Renal pelvis (tissue), 4 donors: ENCODE measurements around the gene SFXN2. TPM values are rescaled to one million over a fixed set of nuclear protein-coding genes. Genes with fewer than 3 reads are reported as not detected.
"Not testable (repeated sequence)": the region's sequence is repeated elsewhere in the genome, so short reads cannot be mapped to it uniquely, and the experiment has no call there.

Experiments used
- DNase-seq: peaks from one replicate; pipeline ENCODE4 v3.0.0-alpha.2; 2013
- polyA plus RNA-seq, 3 donors: library from polyadenylated mRNA; unstranded; fragments of 120-200 nt; gene quantifications; one replicate each; pipeline ENCODE4 v1.2.1, GENCODE V29; 2013; ENCODE audit not compliant: insufficient read length in 3 of 3

Gene SFXN2
- polyA plus RNA-seq, 3 donors, result 53.6 to 80.0 (median 70.4) TPM

GRCh38 chr10:102744374-102745051 is 30.1 kb downstream of the SFXN2 start:
- no peak for DNase-seq

DNA sequence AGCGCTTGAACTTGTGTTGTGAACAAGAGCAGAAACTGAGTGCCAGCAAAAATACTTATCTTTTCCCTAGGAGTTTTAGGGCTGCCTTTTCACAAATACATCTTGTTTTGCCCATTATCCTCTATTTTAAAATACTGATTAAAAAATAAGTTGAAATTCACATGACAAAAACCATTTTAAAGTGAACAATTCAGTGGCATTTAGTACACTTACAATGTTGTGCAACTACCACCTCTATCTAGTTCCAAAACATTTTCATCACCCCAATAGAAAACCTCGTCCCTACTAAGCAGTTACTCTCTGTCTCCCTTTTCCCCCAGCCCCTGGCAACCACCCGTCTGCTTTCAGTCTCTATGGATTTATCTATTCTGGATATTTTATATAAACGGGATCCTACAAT is 30.7 kb downstream of the SFXN2 start:
- DNase-seq, result no peak

DNA sequence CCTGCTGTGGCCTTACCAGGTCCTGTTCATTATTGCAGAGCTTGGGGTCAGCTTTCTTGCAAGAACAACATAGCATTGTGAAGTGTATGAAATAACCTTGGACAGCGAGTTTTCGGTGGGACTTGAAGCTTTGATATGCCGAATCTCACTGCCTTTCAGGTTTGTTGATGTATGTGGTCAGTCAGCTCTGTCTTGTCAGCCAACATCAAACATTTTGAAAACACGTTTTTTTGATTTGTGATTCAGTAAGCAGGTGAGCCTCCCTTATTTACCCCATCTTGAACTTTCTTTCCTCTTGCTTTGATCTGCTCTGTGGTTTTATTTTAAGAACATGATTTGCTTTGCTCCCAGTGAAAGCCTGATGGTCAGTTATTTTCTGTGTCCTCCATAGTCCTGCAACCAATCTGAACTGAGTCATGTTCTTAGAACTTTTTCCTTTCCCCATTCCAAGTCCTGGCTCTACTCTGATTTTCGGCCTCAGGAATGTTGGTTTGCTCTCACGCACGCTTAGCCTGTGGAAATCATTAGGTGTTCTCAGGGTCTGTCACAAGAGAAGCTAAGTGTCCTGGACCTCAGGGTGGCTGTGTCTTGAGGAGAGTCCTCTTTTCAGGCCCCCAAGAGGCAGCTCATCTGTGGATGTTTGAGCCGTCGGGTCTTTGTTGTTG is 38.0 kb downstream of the SFXN2 start:
- DNase-seq, result no peak

DNA sequence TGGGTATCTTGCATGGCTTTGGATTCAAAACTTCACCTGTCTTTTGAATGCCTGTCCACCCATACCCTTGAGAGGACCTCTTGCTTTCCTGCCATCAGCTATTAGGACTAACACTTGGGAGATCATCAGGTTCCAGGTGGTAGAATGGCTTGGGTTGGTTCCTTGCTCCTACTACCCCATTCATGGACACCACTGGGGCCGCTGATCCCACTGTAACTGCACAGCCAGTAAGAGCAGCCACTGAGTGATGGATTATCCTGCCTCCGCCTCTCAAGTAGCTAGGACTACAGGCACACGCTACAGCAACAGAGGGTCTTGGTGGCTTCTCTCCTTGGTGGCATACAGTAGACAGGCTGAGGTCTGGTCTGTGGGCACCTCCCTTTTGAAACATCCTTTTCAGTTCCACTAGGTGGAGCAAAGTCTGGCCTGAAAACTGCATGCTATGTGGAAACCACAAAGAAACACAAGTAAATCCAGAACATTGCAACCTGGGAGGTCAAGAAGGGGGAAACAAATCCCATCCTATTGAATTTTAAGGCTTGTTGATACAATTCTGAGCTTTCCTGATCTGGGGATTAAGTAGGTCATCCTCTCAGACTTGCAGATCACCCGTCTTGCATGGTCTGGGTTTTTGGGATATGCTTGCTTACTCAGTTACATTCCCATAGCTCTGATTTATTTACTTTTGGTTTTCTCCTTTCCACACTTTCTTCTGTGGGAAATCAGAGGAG is 38.7 kb downstream of the SFXN2 start:
- peak; percentile 47 for DNase-seq

GRCh38 chr10:102753718-102754117 is 39.3 kb downstream of the SFXN2 start:
- no peak for DNase-seq

DNA sequence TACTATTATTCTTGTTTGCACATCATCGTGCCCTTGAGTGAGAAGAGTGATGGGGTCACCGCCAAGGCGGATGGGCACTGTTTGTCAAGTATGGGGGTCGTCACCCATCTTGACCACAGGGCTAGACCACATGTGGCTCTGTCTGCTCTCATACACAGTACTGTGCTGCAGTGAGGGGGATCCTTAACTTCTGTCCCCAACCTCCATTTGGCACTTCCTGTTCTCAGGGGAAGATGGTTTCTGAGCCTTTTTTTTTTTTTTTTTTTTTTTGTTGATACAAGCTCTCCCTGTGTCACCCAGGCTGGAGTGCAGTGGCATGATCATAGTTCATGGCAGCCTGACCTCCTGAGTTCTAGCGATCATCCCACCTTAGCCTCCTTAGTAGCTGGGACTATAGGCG is 42.9 kb downstream of the SFXN2 start:
- no peak for DNase-seq

DNA sequence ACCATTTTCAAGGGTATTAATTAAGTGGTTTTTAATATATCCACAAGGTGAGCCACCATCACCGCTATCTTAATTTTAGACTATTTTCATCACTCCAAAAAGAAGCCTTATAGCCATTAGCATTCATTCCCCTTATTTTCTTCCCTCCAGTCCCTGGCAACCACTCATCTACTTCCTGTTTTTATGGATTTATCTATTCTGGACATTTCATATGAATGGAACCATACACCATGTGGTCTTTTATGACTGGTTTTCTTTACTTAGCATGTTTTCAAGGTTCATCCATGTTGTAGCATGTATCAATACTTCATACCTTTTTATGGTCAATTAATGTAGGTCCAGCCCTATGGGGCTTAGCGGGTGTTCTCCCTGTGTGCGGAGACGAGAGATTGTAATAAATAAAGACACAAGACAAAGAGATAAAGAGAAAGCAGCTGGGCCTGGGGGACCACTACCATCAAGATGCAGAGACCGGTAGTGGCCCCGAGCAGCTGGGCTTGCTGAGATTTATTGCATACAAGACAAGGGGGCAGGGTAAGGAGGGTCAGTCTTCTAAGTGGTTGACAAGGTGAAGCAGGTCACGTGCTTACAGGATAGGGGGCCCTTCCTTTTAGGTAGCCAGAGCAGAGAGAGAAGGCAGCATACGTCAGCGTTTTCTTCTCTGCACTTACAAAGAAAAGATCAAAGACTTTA is 44.0 kb downstream of the SFXN2 start:
- DNase-seq, result peak; percentile 67

- DNase-seq, result not testable (repeated sequence)
These were observed 44.5 kb downstream of the SFXN2 start for GRCh38 chr10:102758933-102759262.

DNA sequence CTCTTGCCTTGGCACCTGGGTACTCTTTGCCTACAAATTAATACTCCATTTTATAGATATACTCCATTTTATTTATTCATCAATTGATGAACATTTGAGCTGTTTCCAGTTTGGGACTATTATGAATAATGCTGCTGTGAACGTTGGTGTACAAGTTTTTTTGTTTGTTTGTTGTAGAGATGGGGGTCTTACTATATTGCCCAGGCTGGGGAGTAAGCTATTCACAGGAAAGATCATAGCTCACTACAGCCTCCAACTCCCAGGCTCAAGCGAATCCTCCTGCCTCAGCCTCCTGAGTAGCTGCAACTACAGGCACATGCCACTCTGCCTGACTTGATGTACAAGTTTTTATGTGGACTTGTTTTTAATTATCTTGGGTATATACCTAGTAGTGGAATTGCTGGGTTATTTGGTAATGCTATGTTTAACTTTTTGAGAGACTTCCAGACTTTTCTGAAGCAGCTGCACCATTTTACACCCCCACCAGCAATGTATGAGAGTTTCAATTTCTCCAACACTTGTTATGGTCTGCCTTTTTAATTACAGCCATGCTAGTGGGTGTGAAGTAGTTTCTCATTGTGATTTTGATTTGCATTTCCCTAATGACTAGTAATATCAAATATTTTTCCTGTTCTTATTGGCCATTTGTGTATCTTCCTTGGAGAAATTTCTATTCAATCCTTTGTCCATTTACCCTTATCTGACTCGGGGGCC is 45.2 kb downstream of the SFXN2 start:
- no peak for DNase-seq

DNA sequence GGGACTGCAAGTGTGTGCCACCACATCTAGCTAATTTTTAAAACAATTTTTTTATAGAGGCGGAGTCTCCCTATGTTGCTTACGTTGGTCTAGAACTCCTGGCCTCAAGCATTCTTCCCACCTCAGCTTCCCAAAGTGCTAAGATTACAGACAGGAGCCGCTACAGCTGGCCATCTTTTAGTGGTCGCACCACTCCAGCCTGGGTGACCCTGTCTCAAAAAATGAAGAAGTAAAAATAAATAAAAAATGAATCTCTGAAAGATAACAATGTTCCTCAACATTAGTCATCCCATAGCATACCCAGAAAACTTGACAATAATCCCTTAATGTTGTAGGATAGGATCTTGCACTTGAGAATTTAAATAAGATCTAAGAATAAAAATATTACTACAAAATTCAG is 47.5 kb downstream of the SFXN2 start:
- no peak for DNase-seq

DNA sequence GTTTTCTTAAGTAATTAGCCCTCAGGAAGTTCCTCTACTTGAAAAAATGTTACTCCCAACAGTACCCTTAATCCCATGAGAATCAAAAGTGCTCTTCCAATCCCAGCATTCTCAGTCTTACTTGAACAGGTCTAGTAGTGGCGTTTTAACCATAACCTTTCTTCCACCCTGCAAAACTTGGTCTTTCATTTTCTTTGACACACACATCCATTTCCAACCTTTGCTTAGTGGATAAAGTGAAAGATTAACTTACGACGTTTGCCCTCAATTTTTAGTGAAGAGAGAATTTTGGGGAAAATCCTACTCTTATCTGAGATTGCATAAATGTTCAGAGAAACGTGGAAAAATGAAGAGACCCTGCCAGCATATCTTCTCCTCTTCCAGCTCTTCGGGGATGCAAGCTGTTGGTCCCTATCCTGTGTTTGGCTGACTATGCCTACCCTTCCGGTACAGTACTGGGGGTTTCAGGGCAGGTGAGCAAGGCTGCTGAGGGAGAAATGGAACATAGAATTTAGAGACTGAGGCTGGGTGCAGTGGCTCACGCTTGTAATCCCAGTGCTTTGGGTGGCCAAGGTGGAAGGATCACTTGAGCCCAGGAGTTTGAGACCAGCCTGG is 48.1 kb downstream of the SFXN2 start:
- DNase-seq, result no peak

DNA sequence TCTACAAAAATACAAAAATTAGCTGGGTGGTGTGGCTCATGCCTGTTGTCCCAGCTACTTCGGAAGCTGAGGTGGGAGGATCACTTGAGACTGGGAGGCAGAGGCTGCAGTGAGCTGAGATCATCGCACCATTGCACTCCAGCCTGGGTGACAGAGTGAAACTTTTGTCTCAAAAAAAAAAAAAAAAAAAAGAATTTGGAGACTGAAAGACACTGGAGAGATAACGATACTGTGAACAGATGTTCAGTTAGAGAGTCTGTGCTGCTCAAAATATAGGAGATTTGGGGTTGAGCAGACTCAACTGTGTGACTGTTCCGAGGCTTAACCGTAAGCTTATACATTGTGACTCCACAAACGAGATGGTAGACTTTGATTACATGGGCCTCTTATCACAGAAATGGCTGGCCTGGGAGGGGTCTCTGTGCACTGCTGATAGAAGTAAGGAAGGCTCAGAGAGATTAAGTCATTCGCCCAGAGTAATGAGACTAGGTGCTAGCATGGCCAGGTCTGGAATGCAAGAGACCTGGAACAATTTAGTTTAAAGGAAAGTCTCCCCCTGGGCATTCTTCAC is 48.7 kb downstream of the SFXN2 start:
- no peak for DNase-seq

DNA sequence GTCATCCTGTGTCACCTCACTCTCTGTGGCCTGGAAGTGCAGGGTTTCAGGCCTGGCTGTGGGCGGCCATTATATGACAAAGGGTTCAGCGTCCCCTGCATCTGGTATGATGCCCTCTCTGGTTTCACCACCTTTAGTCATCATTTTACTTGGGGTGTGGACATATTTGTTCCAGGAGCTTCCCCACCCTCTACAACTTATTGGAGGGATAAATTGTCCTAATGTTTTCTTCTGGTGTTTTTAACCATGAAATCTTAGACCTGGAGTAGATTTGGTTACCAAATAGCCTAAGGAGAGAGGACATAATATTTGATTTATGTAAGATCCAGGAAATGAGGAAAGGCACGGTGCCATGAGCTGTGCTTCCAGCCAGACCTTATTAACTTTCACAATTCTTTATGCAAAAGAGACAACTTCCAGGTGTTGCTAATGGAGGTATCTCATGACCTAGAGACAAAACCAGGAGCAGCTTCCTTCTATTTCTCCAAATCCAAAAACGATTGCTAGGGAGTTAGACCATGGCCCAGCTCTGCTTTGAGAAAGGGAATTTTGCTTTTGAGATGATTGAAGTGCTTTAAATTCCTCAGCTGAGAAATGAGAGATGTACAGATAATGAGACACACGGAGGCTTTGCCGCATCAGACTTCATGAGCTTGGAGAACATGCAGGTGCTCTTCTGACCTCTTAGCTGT is 50.2 kb downstream of the SFXN2 start:
- DNase-seq, result peak; percentile 44

GRCh38 chr10:102765336-102765735 is 50.9 kb downstream of the SFXN2 start:
- no peak for DNase-seq

DNA sequence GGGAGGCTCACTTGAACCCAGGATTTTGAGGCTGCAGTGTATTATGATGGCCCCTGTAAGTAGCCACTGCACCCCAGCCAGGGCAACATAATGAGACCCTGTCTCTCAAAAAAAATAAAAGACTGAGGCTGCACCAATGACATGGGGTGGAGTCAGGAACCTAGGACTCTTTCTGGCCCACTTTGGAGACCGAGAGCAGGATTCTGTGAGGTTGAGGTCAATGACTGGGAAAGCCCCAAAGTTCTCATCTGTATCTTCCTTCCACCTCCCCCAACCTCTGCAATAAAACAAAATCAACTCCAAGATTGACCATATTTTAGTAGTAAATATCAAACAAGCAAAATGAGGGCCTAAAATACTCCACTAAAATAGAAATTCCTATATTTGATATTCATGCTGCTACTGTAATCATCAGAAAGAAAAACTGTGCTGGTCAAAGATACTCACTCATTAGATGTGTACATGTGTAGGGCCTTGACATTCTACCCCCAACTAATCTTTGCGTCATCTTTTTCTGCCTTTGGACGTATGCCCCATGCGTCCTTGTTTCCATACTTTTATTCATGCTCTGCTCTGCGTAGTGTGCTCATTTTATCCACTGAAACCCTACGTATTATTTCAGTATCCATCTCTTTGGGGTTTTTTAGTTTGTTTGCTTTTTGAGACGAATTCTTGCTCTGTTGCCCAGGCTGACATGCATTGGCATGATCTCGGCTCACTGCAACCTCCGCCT is 53.2 kb downstream of the SFXN2 start:
- DNase-seq, result no peak

GRCh38 chr10:102769375-102770107 is 55.1 kb downstream of the SFXN2 start:
- no peak for DNase-seq

- no peak for DNase-seq
These were observed 55.7 kb downstream of the SFXN2 start for GRCh38 chr10:102770108-102770482.

GRCh38 chr10:102770792-102771191 is 56.4 kb downstream of the SFXN2 start:
- DNase-seq, result no peak

- DNase-seq, result no peak
These were observed 58.9 kb downstream of the SFXN2 start for GRCh38 chr10:102773320-102773719.
